BJ (cell line): ENCODE results near the gene CGREF1. TPM values are rescaled to one million over a fixed set of nuclear protein-coding genes. Genes with fewer than 3 reads are reported as not detected.

Source experiments
- CTCF ChIA-PET: fragments of 350-600 bp; formaldehyde crosslinking; extraction: SDS; loops from one replicate; lab custom pipeline; 2021; ENCODE audit warnings: antibody characterized with exemption, inconsistent platforms; lab: Yijun Ruan, JAX
- POLR2A ChIA-PET: fragments of 300-600 bp; sonication (Branson Sonifier 250); formaldehyde crosslinking; extraction: SDS; loops from one replicate; lab custom pipeline; 2021; ENCODE audit warnings: antibody characterized with exemption; lab: Charles Lee
- DNase-seq: peaks from one replicate; pipeline ENCODE4 v3.0.0-alpha.2; 2011; ENCODE audit warnings: low read depth
- H3K27me3 ChIP-seq: 2 replicates; pipeline ENCODE4 v1.6.0; 2011; ENCODE audit warnings: low read length; ENCODE audit not compliant: control insufficient read depth, insufficient read depth
- H3K36me3 ChIP-seq: 2 replicates; pipeline ENCODE4 v1.5.1; 2011; ENCODE audit warnings: low read length; ENCODE audit not compliant: control insufficient read depth, insufficient read depth
- H3K4me3 ChIP-seq: 2 replicates; pipeline ENCODE4 v1.5.1; 2011; ENCODE audit warnings: low read depth, mild to moderate bottlenecking, control low read depth, low read length
- polyA plus RNA-seq: library from polyadenylated mRNA; depleted of rRNA; stranded (reverse); fragments of >200 nt; gene quantifications from 2 replicates; pipeline ENCODE4 v1.2.3, GENCODE V29; 2011
- TF ChIP-seq, protein P1 (sequence below): IDR thresholded peaks from 2 replicates; pipeline ENCODE4 v1.5.1; 2011; ENCODE audit warnings: low read depth, mild to moderate bottlenecking, control low read depth, inconsistent platforms, low read length, moderate library complexity; ENCODE audit not compliant: insufficient read depth

The CGREF1 gene
- polyA plus RNA-seq, 1 experiment = 6.9 TPM

- POLR2A ChIA-PET = interaction anchor here (0.6 kb wide), 1 partner anchor 75 kb away, joined by 3 read pairs; no protein-coding TSS in a partner anchor
- CTCF ChIA-PET = interaction anchor here (0.8 to 8.0 kb wide), 8 partner anchors 9 to 207 kb away, joined by 3 to 94 read pairs (median 6); partner anchors contain the start of genes KHK and TRIM54
- no peak for DNase-seq
- no peak overlapping the region for H3K4me3 ChIP-seq
- no peaks in the 10 kb centered on the region for H3K36me3 ChIP-seq
- TF ChIP-seq, protein P1, sequence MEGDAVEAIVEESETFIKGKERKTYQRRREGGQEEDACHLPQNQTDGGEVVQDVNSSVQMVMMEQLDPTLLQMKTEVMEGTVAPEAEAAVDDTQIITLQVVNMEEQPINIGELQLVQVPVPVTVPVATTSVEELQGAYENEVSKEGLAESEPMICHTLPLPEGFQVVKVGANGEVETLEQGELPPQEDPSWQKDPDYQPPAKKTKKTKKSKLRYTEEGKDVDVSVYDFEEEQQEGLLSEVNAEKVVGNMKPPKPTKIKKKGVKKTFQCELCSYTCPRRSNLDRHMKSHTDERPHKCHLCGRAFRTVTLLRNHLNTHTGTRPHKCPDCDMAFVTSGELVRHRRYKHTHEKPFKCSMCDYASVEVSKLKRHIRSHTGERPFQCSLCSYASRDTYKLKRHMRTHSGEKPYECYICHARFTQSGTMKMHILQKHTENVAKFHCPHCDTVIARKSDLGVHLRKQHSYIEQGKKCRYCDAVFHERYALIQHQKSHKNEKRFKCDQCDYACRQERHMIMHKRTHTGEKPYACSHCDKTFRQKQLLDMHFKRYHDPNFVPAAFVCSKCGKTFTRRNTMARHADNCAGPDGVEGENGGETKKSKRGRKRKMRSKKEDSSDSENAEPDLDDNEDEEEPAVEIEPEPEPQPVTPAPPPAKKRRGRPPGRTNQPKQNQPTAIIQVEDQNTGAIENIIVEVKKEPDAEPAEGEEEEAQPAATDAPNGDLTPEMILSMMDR = no peak
- no peaks in the 10 kb centered on the region for H3K27me3 ChIP-seq
Observed at GRCh38 chr2:27095745-27096651, 22.9 kb downstream of the CGREF1 start.

- POLR2A ChIA-PET = interaction anchor here (0.6 kb wide), 1 partner anchor 76 kb away, joined by 3 read pairs; no protein-coding TSS in a partner anchor
- Histone ChIP-seq H3K27me3 (no peaks in the 10 kb centered on the region), H3K36me3 (no peaks in the 10 kb centered on the region), H3K4me3 (no peak overlapping the region)
- CTCF ChIA-PET = interaction anchor here (0.8 to 5.5 kb wide), 4 partner anchors 75 to 184 kb away, joined by 3 to 38 read pairs (median 6); no protein-coding TSS in a partner anchor
- no peak for DNase-seq
- TF ChIP-seq, protein P1 = no peak
Observed at GRCh38 chr2:27095427-27095744, 23.5 kb downstream of the CGREF1 start.

DNA sequence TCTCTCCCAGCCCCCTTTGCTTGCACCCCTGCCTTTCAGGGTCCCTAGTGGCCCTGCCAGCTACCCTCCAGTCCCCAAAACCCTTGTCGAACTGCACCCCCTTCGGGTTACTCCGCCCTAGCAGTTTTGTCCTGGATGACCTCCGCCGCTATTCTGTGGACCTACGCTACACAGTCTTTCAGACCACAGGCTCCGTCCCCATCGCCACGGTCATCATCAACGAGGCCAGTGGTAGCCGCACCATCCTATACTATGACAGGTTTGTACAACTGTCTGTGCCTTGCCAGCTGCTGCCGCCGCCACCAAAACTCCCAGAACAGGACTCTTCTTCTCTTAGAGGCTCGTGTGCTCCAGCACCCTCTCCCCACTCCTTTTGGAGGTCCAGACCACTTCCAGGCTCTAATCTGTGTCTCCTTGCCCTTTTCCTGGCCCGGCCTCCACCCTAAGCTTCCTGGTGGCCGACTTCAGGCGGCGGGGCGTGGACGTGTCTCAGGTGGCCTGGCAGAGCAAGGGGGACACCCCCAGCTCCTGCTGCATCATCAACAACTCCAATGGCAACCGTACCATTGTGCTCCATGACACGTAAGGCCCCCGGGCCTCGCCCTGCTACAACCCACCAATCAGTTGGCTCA, 24.5 kb downstream of the CGREF1 start:
- TF ChIP-seq, protein P1 = no peak
- Histone ChIP-seq H3K36me3 (no peaks in the 10 kb centered on the region), H3K4me3 (no peak overlapping the region), H3K27me3 (no peaks in the 10 kb centered on the region)
- DNase-seq = no peak
- ChIA-PET CTCF (interaction anchor here (0.6 to 5.5 kb wide), 7 partner anchors 52 to 209 kb away, joined by 3 to 38 read pairs (median 5); no protein-coding TSS in a partner anchor), POLR2A (no interaction called here)

DNA sequence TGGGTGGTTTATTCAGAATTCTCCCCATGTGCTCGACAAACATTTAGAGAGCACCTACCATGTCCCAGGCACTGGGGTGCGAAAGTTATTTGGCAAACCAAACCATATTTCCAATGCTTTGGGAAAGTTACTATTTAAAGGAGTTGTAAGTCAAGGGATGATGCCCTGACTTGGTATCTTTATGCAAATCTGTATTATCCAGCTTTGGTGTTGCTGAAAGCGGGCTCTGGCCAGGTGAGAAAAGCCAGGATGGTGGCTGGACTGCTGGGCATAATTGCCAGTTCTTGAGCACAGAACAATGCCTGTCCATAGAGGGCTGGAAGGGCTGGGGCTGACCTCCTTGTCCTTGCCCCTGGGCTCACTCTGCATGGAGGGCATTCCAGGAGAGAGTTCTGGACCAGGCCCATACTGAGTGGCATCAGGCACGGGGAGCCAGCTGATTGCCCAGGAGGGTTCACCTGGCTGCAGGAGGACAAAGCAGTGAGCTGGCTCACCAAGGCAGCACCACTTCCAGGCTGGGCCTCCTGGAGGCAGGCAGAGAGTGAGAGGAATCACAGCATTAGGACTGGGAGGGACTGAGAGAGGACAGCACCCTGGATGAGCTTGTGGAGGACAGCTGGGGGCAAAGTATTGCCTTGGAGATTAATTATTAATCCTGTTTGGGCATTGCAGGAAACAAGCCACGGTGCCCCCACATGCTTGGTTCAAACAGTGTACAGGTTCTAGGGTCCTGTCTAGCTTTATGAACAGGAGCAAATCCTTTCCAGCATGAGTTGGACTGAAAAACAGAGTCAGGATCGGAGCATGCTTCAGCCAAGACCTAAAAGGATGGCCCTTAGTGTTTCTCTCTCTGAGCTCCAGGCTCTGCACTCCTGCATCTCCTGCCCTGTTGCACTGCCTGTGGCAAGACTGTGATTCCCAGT, 25.2 kb downstream of the CGREF1 start:
- DNase-seq = no peak
- Histone ChIP-seq H3K36me3 (no peaks in the 10 kb centered on the region), H3K4me3 (no peak overlapping the region), H3K27me3 (no peaks in the 10 kb centered on the region)
- ChIA-PET CTCF (interaction anchor here (0.8 to 5.5 kb wide), 6 partner anchors 76 to 210 kb away, joined by 3 to 38 read pairs (median 4); no protein-coding TSS in a partner anchor), POLR2A (no interaction called here)
- TF ChIP-seq, protein P1 = no peak
